HCT116 (cell line): ENCODE data around the gene TROAP. TPM values are rescaled to one million over a fixed set of nuclear protein-coding genes. Genes with fewer than 3 reads are reported as not detected.

Experiments
- ATAC-seq: fragments of 200-7000 bp; cut with Tn5 transposase; 2 replicates; pipeline ENCODE4 v1.9.1; 2020; ENCODE audit warnings: mild to moderate bottlenecking, moderate library complexity
- BruUV-seq: library from RNA; stranded (reverse); fragments of 400-500 nt; replicated peaks from 2 replicates; lab custom pipeline; 2021; lab: Mats Ljungman, UMichigan
- CTCF ChIA-PET: fragments of 300-600 bp; sonication (Branson Sonifier 250); formaldehyde crosslinking; loops from one replicate; lab custom pipeline; 2021; ENCODE audit warnings: antibody characterized with exemption; lab: Charles Lee
- POLR2A ChIA-PET: fragments of 300-600, 350-600 bp; sonication (Branson Sonifier 250); formaldehyde crosslinking; loops from one replicate; lab custom pipeline; 2021; ENCODE audit warnings: antibody characterized with exemption; lab: Charles Lee
- RAD21 ChIA-PET, 2 experiments: fragments of 300-600 bp; sonication (Branson Sonifier 250); formaldehyde crosslinking; loops; one replicate each; lab custom pipeline; 2023; ENCODE audit warnings: low total read pairs in 2 of 2; ENCODE audit not compliant: uncharacterized antibody in 2 of 2, unreplicated experiment in 2 of 2, low non-redundant PET in 1 of 2; lab: Charles Lee
- DNase-seq: peaks from one replicate; pipeline ENCODE4 v3.0.0-alpha.2; 2010; ENCODE audit warnings: low read depth, low spot score
- H2AFZ ChIP-seq: fragments of 200-600 bp; shearing (Covaris generic), sonication (generic); 2 replicates; pipeline ENCODE4 v1.6.1; 2017; ENCODE audit warnings: low read depth, mixed run types, mixed read lengths, antibody characterized with exemption, low read length; ENCODE audit not compliant: poor library complexity, severe bottlenecking
- H3K27ac ChIP-seq: 2 replicates; pipeline ENCODE4 v1.5.1; 2012; ENCODE audit warnings: low read depth, low read length
- H3K27me3 ChIP-seq: fragments of 200-600 bp; sonication (generic); 2 replicates; pipeline ENCODE4 v1.6.1; 2016; ENCODE audit warnings: mixed run types, low read length, mixed read lengths; ENCODE audit not compliant: insufficient read depth
- H3K36me3 ChIP-seq, 2 experiments: fragments of 200-500 bp in 1 of 2; fragments of 200-600 bp in 1 of 2; sonication (Bioruptor generic) in 1 of 2; sonication (generic) in 1 of 2; 2 replicates each; pipeline versions ENCODE4 v1.5.1 to v1.6.1; 2014 to 2016; ENCODE audit warnings: low read length in 2 of 2, inconsistent platforms in 1 of 2, mixed read lengths in 1 of 2, mixed run types in 1 of 2; ENCODE audit not compliant: insufficient read depth in 2 of 2, control insufficient read depth in 1 of 2
- H3K4me1 ChIP-seq, 2 experiments: fragments of 200-600 bp in 1 of 2; sonication (generic) in 1 of 2; 2 replicates each; pipeline versions ENCODE4 v1.5.1 to v1.6.1; 2012 to 2017; ENCODE audit warnings: low read length in 2 of 2, inconsistent platforms in 1 of 2, mild to moderate bottlenecking in 1 of 2, mixed read lengths in 1 of 2, mixed run types in 1 of 2, moderate library complexity in 1 of 2; ENCODE audit not compliant: insufficient read depth in 2 of 2, control insufficient read depth in 1 of 2
- H3K4me2 ChIP-seq: fragments of 200-600 bp; sonication (generic); 2 replicates; pipeline ENCODE4 v1.6.1; 2017; ENCODE audit warnings: mixed run types, low read length, mixed read lengths
- H3K4me3 ChIP-seq, 2 experiments: fragments of 200-600 bp in 1 of 2; sonication (generic) in 1 of 2; replicated peaks in 1 of 2; 2 replicates each; pipeline ENCODE4 v1.5.1; 2011 to 2016; ENCODE audit warnings: low read length in 2 of 2, control low read depth in 1 of 2, low read depth in 1 of 2, mild to moderate bottlenecking in 1 of 2, mixed read lengths in 1 of 2, mixed run types in 1 of 2
- H3K79me2 ChIP-seq: fragments of 200-600 bp; sonication (generic); 2 replicates; pipeline ENCODE4 v1.6.1; 2017; ENCODE audit warnings: mild to moderate bottlenecking, mixed run types, low read length, moderate library complexity, mixed read lengths; ENCODE audit not compliant: insufficient read depth
- H3K9ac ChIP-seq: fragments of 200-600 bp; sonication (generic); 2 replicates; pipeline ENCODE4 v1.6.1; 2016; ENCODE audit warnings: low read length, mixed read lengths
- H3K9me2 ChIP-seq: fragments of 200-600 bp; sonication (generic), shearing (Covaris generic); 2 replicates; pipeline ENCODE4 v1.6.1; 2017; ENCODE audit warnings: mixed run types, mild to moderate bottlenecking, moderate library complexity; ENCODE audit not compliant: insufficient read depth
- H3K9me3 ChIP-seq, 2 experiments: fragments of 200-500 bp in 1 of 2; fragments of 200-600 bp in 1 of 2; sonication (Bioruptor generic) in 1 of 2; sonication (generic) in 1 of 2; 2 replicates each; pipeline ENCODE4 v1.6.1; 2014 to 2017; ENCODE audit warnings: low read length in 2 of 2, mixed read lengths in 2 of 2, inconsistent platforms in 1 of 2, low read depth in 1 of 2, mild to moderate bottlenecking in 1 of 2, mixed run types in 1 of 2, moderate library complexity in 1 of 2; ENCODE audit not compliant: control insufficient read depth in 1 of 2, insufficient read depth in 1 of 2
- H4K20me1 ChIP-seq: fragments of 200-600 bp; sonication (generic), shearing (Covaris generic); 2 replicates; pipeline ENCODE4 v1.6.1; 2017; ENCODE audit warnings: mixed run types, mild to moderate bottlenecking, moderate library complexity; ENCODE audit not compliant: insufficient read depth
- ATF3 ChIP-seq: IDR thresholded peaks from 2 replicates; pipeline ENCODE4 v1.6.1; 2012
- CTCF ChIP-seq, 3 experiments: fragments of 200-600 bp in 1 of 3; sonication (generic) in 1 of 3; IDR thresholded peaks in 2 of 3; conservative IDR thresholded peaks in 1 of 3; 2 replicates each; pipeline ENCODE4 v1.5.1; 2012 to 2017; ENCODE audit warnings: low read depth in 2 of 3, low read length in 2 of 3, antibody characterized with exemption in 1 of 3, borderline replicate concordance in 1 of 3, control low read depth in 1 of 3, mild to moderate bottlenecking in 1 of 3, mixed read lengths in 1 of 3, mixed run types in 1 of 3, moderate library complexity in 1 of 3; ENCODE audit not compliant: insufficient read depth in 1 of 3
- ELF1 ChIP-seq: IDR thresholded peaks from 2 replicates; pipeline ENCODE4 v1.6.1; 2012; ENCODE audit warnings: low read depth, borderline replicate concordance
- EZH2phosphoT487 ChIP-seq: fragments of 200-600 bp; IDR thresholded peaks from 2 replicates; pipeline ENCODE4 v1.6.1; 2018; ENCODE audit warnings: antibody characterized with exemption, borderline replicate concordance
- FOSL1 ChIP-seq: IDR thresholded peaks from 2 replicates; pipeline ENCODE4 v1.6.1; 2012; ENCODE audit warnings: low read depth
- JUND ChIP-seq: IDR thresholded peaks from 2 replicates; pipeline ENCODE4 v1.6.1; 2012
- MAX ChIP-seq: IDR thresholded peaks from 2 replicates; pipeline ENCODE4 v1.6.1; 2012
- POLR2A ChIP-seq: IDR thresholded peaks from 2 replicates; pipeline ENCODE4 v1.7.0; 2011; ENCODE audit warnings: borderline replicate concordance; ENCODE audit not compliant: insufficient read depth, insufficient read length; ENCODE audit errors: extremely low read depth
- POLR2AphosphoS5 ChIP-seq: IDR thresholded peaks from 2 replicates; pipeline ENCODE4 v1.6.1; 2011; ENCODE audit warnings: mild to moderate bottlenecking, low read depth, low read length, moderate library complexity
- RAD21 ChIP-seq: IDR thresholded peaks from 2 replicates; pipeline ENCODE4 v1.6.1; 2012; ENCODE audit warnings: low read depth, mild to moderate bottlenecking
- YY1 ChIP-seq: IDR thresholded peaks from 2 replicates; pipeline ENCODE4 v1.6.1; 2011; ENCODE audit warnings: low read length, low read depth, moderate library complexity, mild to moderate bottlenecking; ENCODE audit not compliant: insufficient replicate concordance; ENCODE audit errors: extremely low read depth
- ZBTB33 ChIP-seq: IDR thresholded peaks from 2 replicates; pipeline ENCODE4 v1.6.1; 2011; ENCODE audit warnings: mild to moderate bottlenecking, low read length, moderate library complexity; ENCODE audit not compliant: insufficient replicate concordance; ENCODE audit errors: extremely low read depth
- ZNF274 ChIP-seq: fragments of 200-500 bp; sonication (Bioruptor generic); IDR thresholded peaks from 2 replicates; pipeline ENCODE4 v1.6.1; 2014; ENCODE audit warnings: mild to moderate bottlenecking, low read depth, low read length, inconsistent platforms
- intact Hi-C: fragments of 100-400 bp; cut with micrococcal nuclease; formaldehyde crosslinking; loops from 2 replicates; pipeline ENCODE4 v1.10.0; 2022
- total RNA-seq: library from RNA; stranded (reverse); gene quantifications from one replicate; pipeline ENCODE4 v1.2.1, GENCODE V29; 2021; ENCODE audit not compliant: unreplicated experiment

Gene TROAP
- total RNA-seq, 1 experiment from 2014 or later: 99.1 TPM

- POLR2A ChIA-PET: interaction anchor here (1.1 kb wide), 1 partner anchor 121 kb away, joined by 3 read pairs; no protein-coding TSS in a partner anchor
- Histone ChIP-seq H3K36me3 (no peaks in the 10 kb centered on the region), H3K4me3 (no peak overlapping the region; a peak in 1 of 4 replicates), H3K27ac (peak overlapping the region; percentile 99), H3K9me3 (no peaks in the 10 kb centered on the region), H3K9me2 (no peaks in the 10 kb centered on the region), H3K4me1 (peaks cover 42 to 58% of the 10 kb centered on the region in 2 experiments), H3K9ac (peak overlapping the region; percentile 10), H2AFZ (no peak overlapping the region), H3K4me2 (peak overlapping the region; percentile 71), H4K20me1 (peaks cover 9% of the 10 kb centered on the region; the same call in 1 of the 2 replicates), H3K79me2 (peaks cover 79% of the 10 kb centered on the region), H3K27me3 (no peaks in the 10 kb centered on the region)
- CTCF ChIA-PET: interaction anchor here (1.5 to 2.0 kb wide), 2 partner anchors 12 to 145 kb away, joined by 4 to 6 read pairs; no protein-coding TSS in a partner anchor
- ATAC-seq (peak; percentile 31), DNase-seq (no peak)
- TF ChIP-seq MAX (no peak), CTCF (IDR thresholded peaks at IDR 0.05 in 2 of 3, conservative IDR thresholded peaks at IDR 0.05 in 1 of 3; ENCODE audit: borderline replicate concordance in 1 of 3, insufficient read depth in 1 of 3, low read depth in 2 of 3, low read length in 2 of 3) (peak in 2 of 3 experiments; percentile 51 to 52; a peak in 4 of 6 replicates)
- intact Hi-C loops: no loop called here
- RAD21 ChIA-PET: interaction anchor here in 1 of 2 experiments (0.7 kb wide), 1 partner anchor 28 kb away, joined by 3 read pairs; no protein-coding TSS in a partner anchor
- no TSS peak for BruUV-seq
Observed at GRCh38 chr12:49369411-49370145, 46.5 kb downstream of the TROAP start.

GRCh38 chr12:49370539-49370938 is 47.5 kb downstream of the TROAP start:
- BruUV-seq: no TSS peak
- H3K27ac ChIP-seq: no peak overlapping the region
- H3K4me2 ChIP-seq: peak overlapping the region; percentile 71; the same call in 1 of the 2 replicates
- peaks cover 9% of the 10 kb centered on the region; the same call in 1 of the 2 replicates for H4K20me1 ChIP-seq
- RAD21 ChIA-PET: interaction anchor here in 1 of 2 experiments (0.7 kb wide), 1 partner anchor 27 kb away, joined by 3 read pairs; no protein-coding TSS in a partner anchor
- H3K27me3 ChIP-seq: no peaks in the 10 kb centered on the region
- peaks cover 88% of the 10 kb centered on the region for H3K79me2 ChIP-seq
- ATAC-seq (no peak), DNase-seq (no peak)
- intact Hi-C loops: no loop called here
- H3K4me3 ChIP-seq: no peak overlapping the region
- H3K9ac ChIP-seq: no peak overlapping the region
- CTCF ChIA-PET: interaction anchor here (1.5 to 2.0 kb wide), 2 partner anchors 13 to 144 kb away, joined by 4 to 6 read pairs; no protein-coding TSS in a partner anchor
- H3K36me3 ChIP-seq: no peaks in the 10 kb centered on the region; a peak in 1 of 4 replicates
- H2AFZ ChIP-seq: no peak overlapping the region
- peaks cover 33 to 57% of the 10 kb centered on the region in 2 experiments for H3K4me1 ChIP-seq
- no peaks in the 10 kb centered on the region for H3K9me2 ChIP-seq
- no peaks in the 10 kb centered on the region for H3K9me3 ChIP-seq
- POLR2A ChIA-PET: interaction anchor here (1.1 kb wide), 1 partner anchor 120 kb away, joined by 3 read pairs; no protein-coding TSS in a partner anchor
- TF ChIP-seq ELF1 (no peak), ZNF274 (no peak), POLR2AphosphoS5 (no peak), RAD21 (no peak), YY1 (no peak), ATF3 (no peak), ZBTB33 (no peak), POLR2A (no peak), EZH2phosphoT487 (no peak), JUND (no peak), FOSL1 (no peak)
